Lower lobe of right lung (tissue), 2 donors: Measurements from ENCODE around the gene AHSG. TPM values are rescaled to one million over a fixed set of nuclear protein-coding genes. Genes with fewer than 3 reads are reported as not detected.

ENCODE experiments used
- ATAC-seq, 2 donors: fragments of 200-7000 bp; cut with Tn5 transposase; one replicate each; pipeline ENCODE4 v1.9.1; 2020 to 2022; ENCODE audit warnings: mild to moderate bottlenecking in 2 of 2, moderate library complexity in 2 of 2
- DNase-seq: peaks from one replicate; pipeline ENCODE4 v3.0.0-alpha.2; 2020
- H3K27ac ChIP-seq: fragments of 200-600 bp; one replicate; pipeline ENCODE4 v1.8.0; 2022
- H3K27me3 ChIP-seq: fragments of 200-600 bp; one replicate; pipeline ENCODE4 v1.8.0; 2022; ENCODE audit warnings: low read depth
- H3K36me3 ChIP-seq: fragments of 200-600 bp; one replicate; pipeline ENCODE4 v1.8.0; 2022; ENCODE audit warnings: mild to moderate bottlenecking
- H3K4me1 ChIP-seq: fragments of 200-600 bp; one replicate; pipeline ENCODE4 v1.8.0; 2022
- H3K4me3 ChIP-seq: fragments of 200-600 bp; one replicate; pipeline ENCODE4 v1.8.0; 2022; ENCODE audit warnings: mild to moderate bottlenecking
- H3K9me3 ChIP-seq: fragments of 200-600 bp; one replicate; pipeline ENCODE4 v1.8.0; 2022
- CTCF ChIP-seq: fragments of 200-600 bp; IDR thresholded peaks from one replicate; pipeline ENCODE4 v1.8.0; 2022; ENCODE audit warnings: antibody characterized with exemption, mild to moderate bottlenecking
- intact Hi-C: fragments of 100-400 bp; cut with DNase I; formaldehyde crosslinking; loops from one replicate; pipeline ENCODE4 v1.11.0; 2022
- total RNA-seq: library from RNA; stranded (reverse); fragmentation: NEBNext Ultra II Directional; extraction: Animal tissue kit (Norgen Biotek cat#: 25700); gene quantifications from one replicate; pipeline ENCODE4 v1.2.1, GENCODE V29; 2021
- donor health status: DM: no; HTN: yes; CAD: no; lungs with severe emphysema.

The AHSG gene
- total RNA-seq, 1 donor from 2014 or later: not detected

DNA sequence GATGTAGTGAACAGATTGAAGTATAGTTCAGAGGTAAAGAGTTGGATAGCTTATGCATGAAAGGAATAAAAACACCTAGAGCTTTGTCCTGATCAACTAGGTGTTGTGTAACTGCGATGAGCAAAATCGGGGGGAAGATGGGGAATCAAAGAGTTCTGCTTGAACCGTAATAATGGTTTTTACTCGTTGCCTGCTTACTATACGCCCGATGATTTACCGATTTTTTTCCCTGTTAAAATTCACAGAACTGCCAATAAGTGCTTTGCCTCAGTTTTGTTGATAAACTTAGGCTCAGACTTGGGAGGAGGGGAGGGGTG lies 43.1 kb upstream of the AHSG start:
- Histone ChIP-seq H3K36me3 (peaks cover 27% of the 10 kb centered on the region), H3K4me1 (peaks cover 44% of the 10 kb centered on the region), H3K9me3 (no peaks in the 10 kb centered on the region), H3K27ac (peak overlapping the region; percentile 66), H3K4me3 (peak overlapping the region; percentile 90), H3K27me3 (no peaks in the 10 kb centered on the region)
- ATAC-seq (no peak), DNase-seq (no peak)
- no peak for TF ChIP-seq CTCF
- intact Hi-C loops: no loop called here

- H3K27ac ChIP-seq: peak within 1 kb of the TSS; percentile 96
- intact Hi-C loops: no loop called here
- H3K9me3 ChIP-seq: no peaks in the 10 kb centered on the region
- H3K4me3 ChIP-seq: peak within 1 kb of the TSS; percentile 90
- H3K27me3 ChIP-seq: no peaks in the 10 kb centered on the region
- DNase-seq: peak; percentile 99
- H3K36me3 ChIP-seq: peaks cover 33% of the 10 kb centered on the region
- ATAC-seq: peak; percentile 96 to 97
- H3K4me1 ChIP-seq: peaks cover 39% of the 10 kb centered on the region
- no peak for TF ChIP-seq CTCF
Measured at GRCh38 chr3:186570096-186570940, 42.5 kb upstream of the AHSG start, which contains the start of gene DNAJB11. Gene DNAJB11, plus strand, starts transcription at chr3:186570720. Its CDS starts 178 bp downstream, at chr3:186570898.

DNA sequence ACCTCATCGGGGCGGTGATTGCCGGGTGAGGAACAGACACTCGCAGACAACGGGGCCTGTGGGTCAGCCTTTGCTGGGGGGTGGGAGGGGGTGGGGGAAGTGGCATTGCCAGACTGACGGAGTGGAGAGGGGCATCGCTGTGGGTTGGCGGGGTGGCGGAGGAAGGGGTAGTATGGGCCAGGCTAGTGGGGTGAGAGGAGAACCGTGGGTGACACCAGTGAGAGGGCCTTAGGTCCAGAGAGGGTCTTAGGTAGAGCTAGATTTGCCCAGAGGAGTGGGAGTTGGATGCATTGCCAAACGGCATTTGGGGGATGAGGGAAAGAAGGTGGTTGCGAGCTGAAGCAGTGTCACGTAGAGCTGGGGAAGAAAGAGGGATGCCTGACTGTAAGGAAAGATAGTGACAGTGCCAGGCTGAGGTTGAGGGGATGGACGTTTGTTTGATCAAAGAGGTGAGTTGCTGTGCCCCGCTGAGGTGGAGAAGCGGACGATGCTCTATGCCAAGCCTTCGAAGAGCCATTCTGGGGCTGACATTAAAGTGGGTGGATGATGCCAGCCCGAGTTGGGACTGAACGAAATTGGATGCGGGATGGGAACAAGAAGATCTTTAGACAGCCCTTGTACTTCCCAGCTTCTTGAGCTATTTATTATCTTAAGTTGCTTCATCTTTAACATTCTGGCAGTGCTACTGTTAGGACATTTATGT lies 41.8 kb upstream of the AHSG start:
- H3K4me3 ChIP-seq: peak overlapping the region; percentile 90
- ATAC-seq (no peak), DNase-seq (no peak)
- intact Hi-C loops: no loop called here
- H3K27ac ChIP-seq: peak overlapping the region; percentile 96
- no peak for TF ChIP-seq CTCF
- H3K27me3 ChIP-seq: no peaks in the 10 kb centered on the region
- H3K4me1 ChIP-seq: peaks cover 34% of the 10 kb centered on the region
- peaks cover 41% of the 10 kb centered on the region for H3K36me3 ChIP-seq
- H3K9me3 ChIP-seq: no peaks in the 10 kb centered on the region

DNA sequence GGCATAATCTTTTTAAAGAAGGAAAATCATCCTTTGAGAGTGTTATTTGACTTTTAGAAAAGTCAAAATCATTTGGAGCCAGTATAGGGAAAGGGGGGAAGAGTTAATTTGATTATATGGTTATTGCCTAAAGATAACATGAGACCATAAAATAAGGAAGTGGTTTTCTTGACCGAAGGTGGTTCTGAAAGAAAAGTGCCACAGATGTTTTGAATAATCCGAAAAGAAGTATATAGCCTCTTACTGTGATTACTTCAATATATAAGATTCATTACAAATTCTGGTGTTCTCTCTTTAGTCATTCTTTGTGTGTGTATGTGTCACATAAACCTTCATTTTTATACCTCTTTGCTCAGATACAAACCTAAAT lies 41.2 kb upstream of the AHSG start:
- ATAC-seq: no peak
- intact Hi-C loops: no loop called here
- peaks cover 29% of the 10 kb centered on the region for H3K4me1 ChIP-seq

DNA sequence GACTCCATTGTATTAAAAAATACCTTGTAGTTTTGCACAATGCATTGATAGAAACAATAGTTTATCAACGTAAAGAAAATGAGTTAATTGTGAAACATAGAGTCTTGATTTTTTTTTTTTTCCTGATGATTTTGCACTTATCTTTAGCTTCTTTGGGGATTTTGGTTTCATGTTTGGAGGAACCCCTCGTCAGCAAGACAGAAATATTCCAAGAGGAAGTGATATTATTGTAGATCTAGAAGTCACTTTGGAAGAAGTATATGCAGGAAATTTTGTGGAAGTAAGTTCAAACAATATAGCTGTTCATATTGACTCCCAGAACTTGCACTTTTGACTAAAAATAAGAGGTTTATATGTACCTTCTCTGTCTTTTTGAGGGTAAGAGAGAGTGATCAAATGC lies 35.3 kb upstream of the AHSG start:
- H3K27me3 ChIP-seq: no peaks in the 10 kb centered on the region
- no peaks in the 10 kb centered on the region for H3K9me3 ChIP-seq
- intact Hi-C loops: no loop called here
- H3K4me3 ChIP-seq: no peak overlapping the region
- ATAC-seq: no peak
- H3K27ac ChIP-seq: no peak overlapping the region
- H3K4me1 ChIP-seq: no peaks in the 10 kb centered on the region
- peaks cover 100% of the 10 kb centered on the region for H3K36me3 ChIP-seq
- no peak for DNase-seq
- no peak for TF ChIP-seq CTCF

More for the DNA sequence above, 41.2 kb upstream of the AHSG start:
- Histone ChIP-seq H3K27me3 (no peaks in the 10 kb centered on the region), H3K4me3 (peak overlapping the region; percentile 90), H3K27ac (no peak overlapping the region), H3K36me3 (peaks cover 46% of the 10 kb centered on the region), H3K9me3 (no peaks in the 10 kb centered on the region)
- DNase-seq: no peak
- no peak for TF ChIP-seq CTCF
